ENCODE results near the gene CCNI. TPM values are rescaled to one million over a fixed set of nuclear protein-coding genes. Genes with fewer than 3 reads are reported as not detected.

CCNI gene
- total RNA-seq, 1 experiment from 2014 or later, result 213 TPM

- TF ChIP-seq AFF4 (CRISPR knock-in tag; IDR thresholded peaks at IDR 0.05; ENCODE audit: borderline replicate concordance), result no peak
- TF ChIP-seq NR3C1 (CRISPR knock-in tag; conservative IDR thresholded peaks at IDR 0.05; ENCODE audit: low read depth), result no peak
- no peak for TF ChIP-seq SP1 (CRISPR knock-in tag; conservative IDR thresholded peaks at IDR 0.05)
- TF ChIP-seq, protein P1, sequence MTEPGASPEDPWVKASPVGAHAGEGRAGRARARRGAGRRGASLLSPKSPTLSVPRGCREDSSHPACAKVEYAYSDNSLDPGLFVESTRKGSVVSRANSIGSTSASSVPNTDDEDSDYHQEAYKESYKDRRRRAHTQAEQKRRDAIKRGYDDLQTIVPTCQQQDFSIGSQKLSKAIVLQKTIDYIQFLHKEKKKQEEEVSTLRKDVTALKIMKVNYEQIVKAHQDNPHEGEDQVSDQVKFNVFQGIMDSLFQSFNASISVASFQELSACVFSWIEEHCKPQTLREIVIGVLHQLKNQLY (CRISPR knock-in tag; IDR thresholded peaks at IDR 0.05), result no peak
- TF ChIP-seq RELA (CRISPR knock-in tag; IDR thresholded peaks at IDR 0.05; ENCODE audit: borderline replicate concordance), result no peak
- no peak for TF ChIP-seq FOXP4 (CRISPR knock-in tag; IDR thresholded peaks at IDR 0.05)
- TF ChIP-seq NR2C2 (CRISPR knock-in tag; IDR thresholded peaks at IDR 0.05), result no peak
Observed at GRCh38 chr4:77012726-77013125, 63.1 kb downstream of the CCNI start (continued).

DNA sequence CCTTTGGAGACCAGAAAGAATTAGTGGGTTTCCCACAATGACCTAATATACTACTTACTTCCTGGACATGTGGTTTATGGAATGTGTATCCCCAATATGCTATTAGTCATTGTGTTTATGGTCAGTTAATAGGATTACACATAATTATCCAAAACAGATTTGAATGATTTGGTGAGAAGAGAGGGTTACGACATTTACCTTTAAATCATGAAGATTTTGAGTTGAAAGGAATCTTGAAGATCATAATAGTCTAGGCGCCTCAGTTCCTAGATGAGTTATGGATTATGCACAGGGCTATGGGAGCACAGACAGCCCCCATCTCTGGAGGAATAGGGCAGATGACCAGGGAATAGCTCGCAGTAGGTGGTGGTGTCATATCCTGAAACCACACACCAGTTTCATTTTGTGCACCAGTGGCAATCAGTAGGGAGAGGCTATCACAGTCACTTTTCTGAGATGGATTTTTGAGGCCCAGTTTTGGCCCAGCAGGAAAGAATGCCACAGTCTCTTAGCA, 64.9 kb downstream of the CCNI start:
- ATAC-seq (no peak), DNase-seq (ENCODE audit: low spot score) (no peak)
- Mint-ChIP-seq H3K27me3 (ENCODE audit: low read depth) (no peaks in the 10 kb centered on the region), H3K36me3 (peaks cover 35% of the 10 kb centered on the region), H3K4me3 (no peak overlapping the region), H3K27ac (no peak overlapping the region), H3K4me1 (peaks cover 76% of the 10 kb centered on the region), H3K9me3 (no peaks in the 10 kb centered on the region)
- TF ChIP-seq, protein P2, sequence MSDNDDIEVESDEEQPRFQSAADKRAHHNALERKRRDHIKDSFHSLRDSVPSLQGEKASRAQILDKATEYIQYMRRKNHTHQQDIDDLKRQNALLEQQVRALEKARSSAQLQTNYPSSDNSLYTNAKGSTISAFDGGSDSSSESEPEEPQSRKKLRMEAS (CRISPR knock-in tag; IDR thresholded peaks at IDR 0.05), result no peak
- TF ChIP-seq GTF2I (CRISPR knock-in tag; conservative IDR thresholded peaks at IDR 0.05), result no peak
- no peak for TF ChIP-seq CTCF (IDR thresholded peaks at IDR 0.05)
- TF ChIP-seq, protein P3, sequence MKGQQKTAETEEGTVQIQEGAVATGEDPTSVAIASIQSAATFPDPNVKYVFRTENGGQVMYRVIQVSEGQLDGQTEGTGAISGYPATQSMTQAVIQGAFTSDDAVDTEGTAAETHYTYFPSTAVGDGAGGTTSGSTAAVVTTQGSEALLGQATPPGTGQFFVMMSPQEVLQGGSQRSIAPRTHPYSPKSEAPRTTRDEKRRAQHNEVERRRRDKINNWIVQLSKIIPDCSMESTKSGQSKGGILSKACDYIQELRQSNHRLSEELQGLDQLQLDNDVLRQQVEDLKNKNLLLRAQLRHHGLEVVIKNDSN (CRISPR knock-in tag; IDR thresholded peaks at IDR 0.05), result no peak
- no peak for TF ChIP-seq ATF3 (CRISPR knock-in tag; conservative IDR thresholded peaks at IDR 0.05)
- no peak for TF ChIP-seq FOXJ3 (CRISPR knock-in tag; IDR thresholded peaks at IDR 0.05; ENCODE audit: borderline replicate concordance)
- TF ChIP-seq, protein P4, sequence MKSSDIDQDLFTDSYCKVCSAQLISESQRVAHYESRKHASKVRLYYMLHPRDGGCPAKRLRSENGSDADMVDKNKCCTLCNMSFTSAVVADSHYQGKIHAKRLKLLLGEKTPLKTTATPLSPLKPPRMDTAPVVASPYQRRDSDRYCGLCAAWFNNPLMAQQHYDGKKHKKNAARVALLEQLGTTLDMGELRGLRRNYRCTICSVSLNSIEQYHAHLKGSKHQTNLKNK (CRISPR knock-in tag; IDR thresholded peaks at IDR 0.05), result no peak
- no peak for TF ChIP-seq MYBL2 (CRISPR knock-in tag; IDR thresholded peaks at IDR 0.05)
- no peak for TF ChIP-seq ZBTB43 (CRISPR knock-in tag; IDR thresholded peaks at IDR 0.05)
- CTCF ChIA-PET, result interaction anchor here (1.2 kb wide), 1 partner anchor 20 kb away, joined by 3 read pairs; no protein-coding TSS in a partner anchor
- POLR2A ChIA-PET, result no interaction called here
